Progenitor cell of endocrine pancreas (in vitro differentiated cells): ENCODE results near the gene RDH11. TPM values are rescaled to one million over a fixed set of nuclear protein-coding genes. Genes with fewer than 3 reads are reported as not detected.
"Not testable (repeated sequence)": the region's sequence is repeated elsewhere in the genome, so short reads cannot be mapped to it uniquely, and the experiment has no call there.

Experiments
- DNase-seq: peaks from one replicate; pipeline ENCODE4 v3.0.0; 2021; ENCODE audit warnings: low spot score; ENCODE audit not compliant: unreplicated experiment
- H3K27ac Mint-ChIP-seq: 2 replicates; pipeline ENCODE4 v1.8.0; 2021; ENCODE audit warnings: mild to moderate bottlenecking, moderate library complexity, mixed read lengths
- H3K27me3 Mint-ChIP-seq: 2 replicates; pipeline ENCODE4 v1.8.0; 2021; ENCODE audit warnings: mixed read lengths
- H3K36me3 Mint-ChIP-seq: 2 replicates; pipeline ENCODE4 v1.8.0; 2022; ENCODE audit warnings: mixed read lengths; ENCODE audit not compliant: insufficient read depth
- H3K4me1 Mint-ChIP-seq: 2 replicates; pipeline ENCODE4 v1.8.0; 2021; ENCODE audit warnings: low read depth, mixed read lengths
- H3K4me3 Mint-ChIP-seq: 2 replicates; pipeline ENCODE4 v1.8.0; 2021; ENCODE audit warnings: low read depth, mild to moderate bottlenecking, moderate library complexity, mixed read lengths
- H3K9me3 Mint-ChIP-seq: 2 replicates; pipeline ENCODE4 v1.8.0; 2021; ENCODE audit warnings: low read depth, mixed read lengths
- CTCF ChIP-seq: fragments of 200-600 bp; sonication (generic); IDR thresholded peaks from one replicate; pipeline ENCODE4 v1.5.0; 2021; ENCODE audit warnings: antibody characterized with exemption, mild to moderate bottlenecking; ENCODE audit not compliant: unreplicated experiment
- total RNA-seq: library from RNA; stranded (reverse); gene quantifications from 2 replicates; pipeline ENCODE4 v1.2.1, GENCODE V29; 2021

The RDH11 gene
- total RNA-seq, 1 donor from 2014 or later = 99.9 TPM

DNA sequence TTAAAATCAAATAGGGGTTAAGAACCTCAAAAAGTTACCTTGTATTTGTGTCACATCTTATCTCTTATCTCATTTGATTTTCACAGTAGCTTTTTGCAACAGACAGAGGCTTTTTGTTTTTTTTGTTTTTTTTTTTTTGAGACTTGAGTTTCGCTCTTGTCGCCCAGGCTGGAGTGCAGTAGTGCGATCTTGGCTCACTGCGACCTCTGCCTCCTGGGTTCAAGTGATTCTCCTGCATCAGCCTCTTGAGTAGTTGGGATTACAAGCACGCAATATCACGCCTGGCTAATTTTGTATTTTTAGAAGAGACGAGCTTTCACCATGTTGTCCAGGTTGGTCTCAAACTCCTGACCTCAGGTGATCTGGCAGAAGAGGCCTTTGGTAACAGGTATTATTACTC, 31.8 kb upstream of the RDH11 start:
- peaks cover 23% of the 10 kb centered on the region for H3K4me1 Mint-ChIP-seq
- H3K9me3 Mint-ChIP-seq = no peaks in the 10 kb centered on the region
- TF ChIP-seq CTCF = no peak
- no peak overlapping the region for H3K4me3 Mint-ChIP-seq
- H3K27ac Mint-ChIP-seq = no peak overlapping the region
- H3K36me3 Mint-ChIP-seq = no peaks in the 10 kb centered on the region
- DNase-seq = no peak
- H3K27me3 Mint-ChIP-seq = no peaks in the 10 kb centered on the region

GRCh38 chr14:67725171-67725570, 29.6 kb upstream of the RDH11 start:
- Mint-ChIP-seq H3K4me1 (peaks cover 25% of the 10 kb centered on the region), H3K27ac (no peak overlapping the region), H3K4me3 (no peak overlapping the region), H3K9me3 (no peaks in the 10 kb centered on the region), H3K27me3 (no peaks in the 10 kb centered on the region), H3K36me3 (no peaks in the 10 kb centered on the region)
- no peak for DNase-seq
- no peak for TF ChIP-seq CTCF

DNA sequence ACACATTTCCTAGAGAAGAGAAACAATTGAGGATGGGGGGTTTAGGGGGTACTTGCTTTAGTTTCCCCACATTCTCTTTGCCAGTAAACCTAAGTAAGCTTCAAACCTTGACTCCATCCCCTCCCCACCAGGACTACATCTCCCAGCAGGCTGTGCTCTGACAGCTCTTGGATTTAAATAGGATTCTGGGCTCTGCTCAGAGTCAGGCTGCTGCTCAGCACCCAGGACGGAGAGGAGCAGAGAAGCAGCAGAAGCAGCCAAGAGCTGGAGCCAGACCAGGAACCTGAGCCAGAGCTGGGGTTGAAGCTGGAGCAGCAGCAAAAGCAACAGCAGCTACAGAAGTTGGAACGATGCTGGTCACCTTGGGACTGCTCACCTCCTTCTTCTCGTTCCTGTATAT, 26.7 kb upstream of the RDH11 start:
- TF ChIP-seq CTCF = no peak

DNA sequence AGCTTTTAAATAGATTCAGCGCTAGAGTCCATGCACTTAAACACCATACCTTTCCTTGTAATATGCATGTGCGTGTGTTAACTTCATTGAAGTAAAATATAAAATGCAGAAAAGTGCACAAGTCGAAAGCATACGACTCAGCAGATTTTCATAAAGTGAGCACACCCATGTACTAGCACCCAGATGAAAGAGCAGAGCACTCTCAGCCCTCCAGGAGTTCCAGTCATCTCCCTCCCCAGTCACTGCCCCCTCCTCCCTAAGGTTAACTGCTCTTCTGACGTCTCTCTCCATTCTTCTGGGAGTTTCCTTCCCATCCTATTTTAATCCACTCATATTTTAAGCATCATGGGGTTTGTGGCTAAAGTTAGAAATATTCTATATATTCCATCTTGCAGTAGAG, 26.3 kb upstream of the RDH11 start:
- no peak overlapping the region for H3K27ac Mint-ChIP-seq
- H3K36me3 Mint-ChIP-seq = no peaks in the 10 kb centered on the region
- no peak for DNase-seq
- H3K27me3 Mint-ChIP-seq = no peaks in the 10 kb centered on the region
- no peaks in the 10 kb centered on the region for H3K9me3 Mint-ChIP-seq
- peaks cover 17% of the 10 kb centered on the region for H3K4me1 Mint-ChIP-seq
- TF ChIP-seq CTCF = no peak
- H3K4me3 Mint-ChIP-seq = no peak overlapping the region

More for the DNA sequence above, 26.7 kb upstream of the RDH11 start:
- H3K27ac Mint-ChIP-seq = no peak overlapping the region
- H3K36me3 Mint-ChIP-seq = no peaks in the 10 kb centered on the region
- H3K4me3 Mint-ChIP-seq = no peak overlapping the region
- no peaks in the 10 kb centered on the region for H3K9me3 Mint-ChIP-seq
- H3K27me3 Mint-ChIP-seq = no peaks in the 10 kb centered on the region
- no peak for DNase-seq
- H3K4me1 Mint-ChIP-seq = peaks cover 17% of the 10 kb centered on the region

GRCh38 chr14:67719866-67720265, 24.3 kb upstream of the RDH11 start:
- H3K27ac Mint-ChIP-seq = no peak overlapping the region
- H3K4me1 Mint-ChIP-seq = peaks cover 17% of the 10 kb centered on the region
- DNase-seq = no peak
- no peaks in the 10 kb centered on the region for H3K9me3 Mint-ChIP-seq
- no peaks in the 10 kb centered on the region for H3K27me3 Mint-ChIP-seq
- TF ChIP-seq CTCF = no peak
- H3K4me3 Mint-ChIP-seq = no peak overlapping the region
- H3K36me3 Mint-ChIP-seq = no peaks in the 10 kb centered on the region

- peaks cover 17% of the 10 kb centered on the region for H3K4me1 Mint-ChIP-seq
- DNase-seq, H3K27me3 Mint-ChIP-seq, H3K36me3 Mint-ChIP-seq, H3K27ac Mint-ChIP-seq, H3K4me3 Mint-ChIP-seq, H3K9me3 Mint-ChIP-seq: not testable (repeated sequence)
These were observed 23.8 kb upstream of the RDH11 start for GRCh38 chr14:67719385-67719784.
